Bronchial epithelial cell (primary cell): Measurements from ENCODE around the gene SYT7. TPM values are rescaled to one million over a fixed set of nuclear protein-coding genes. Genes with fewer than 3 reads are reported as not detected.
"Not testable (repeated sequence)": the region's sequence is repeated elsewhere in the genome, so short reads cannot be mapped to it uniquely, and the experiment has no call there.

ENCODE experiments used
- DNase-seq: peaks from one replicate; pipeline ENCODE4 v3.0.0-alpha.2; 2010; ENCODE audit warnings: low read depth
- FAIRE-seq: peaks from 2 replicates; lab custom pipeline; 2011; peaks lifted over from hg19 to GRCh38; lab: Jason Lieb, UNC
- H3K27me3 ChIP-seq: 2 replicates; pipeline ENCODE4 v1.5.1; 2011; ENCODE audit warnings: low read length; ENCODE audit not compliant: control insufficient read depth, insufficient read depth
- H3K36me3 ChIP-seq: 2 replicates; pipeline ENCODE4 v1.5.1; 2011; ENCODE audit warnings: low read length; ENCODE audit not compliant: control insufficient read depth, insufficient read depth
- H3K4me3 ChIP-seq: 2 replicates; pipeline ENCODE4 v1.5.1; 2011; ENCODE audit warnings: mild to moderate bottlenecking, low read depth, low read length, control low read depth
- total RNA-seq: library from RNA; depleted of rRNA; stranded (reverse); fragments of >200 nt; gene quantifications from 2 replicates; pipeline ENCODE4 v1.2.1, GENCODE V29; 2014
- TF ChIP-seq, protein P1 (sequence below): IDR thresholded peaks from 2 replicates; pipeline ENCODE4 v1.5.1; 2011; ENCODE audit warnings: mild to moderate bottlenecking, moderate library complexity, low read length, control low read depth, inconsistent platforms; ENCODE audit not compliant: insufficient read depth, severe bottlenecking

Gene SYT7
- total RNA-seq, 1 donor from 2014 or later, result 21.1 TPM

- no peak for DNase-seq
- Histone ChIP-seq H3K27me3 (peaks cover 3% of the 10 kb centered on the region), H3K4me3 (no peak overlapping the region), H3K36me3 (no peaks in the 10 kb centered on the region)
- FAIRE-seq, result no peak
- TF ChIP-seq, protein P1, sequence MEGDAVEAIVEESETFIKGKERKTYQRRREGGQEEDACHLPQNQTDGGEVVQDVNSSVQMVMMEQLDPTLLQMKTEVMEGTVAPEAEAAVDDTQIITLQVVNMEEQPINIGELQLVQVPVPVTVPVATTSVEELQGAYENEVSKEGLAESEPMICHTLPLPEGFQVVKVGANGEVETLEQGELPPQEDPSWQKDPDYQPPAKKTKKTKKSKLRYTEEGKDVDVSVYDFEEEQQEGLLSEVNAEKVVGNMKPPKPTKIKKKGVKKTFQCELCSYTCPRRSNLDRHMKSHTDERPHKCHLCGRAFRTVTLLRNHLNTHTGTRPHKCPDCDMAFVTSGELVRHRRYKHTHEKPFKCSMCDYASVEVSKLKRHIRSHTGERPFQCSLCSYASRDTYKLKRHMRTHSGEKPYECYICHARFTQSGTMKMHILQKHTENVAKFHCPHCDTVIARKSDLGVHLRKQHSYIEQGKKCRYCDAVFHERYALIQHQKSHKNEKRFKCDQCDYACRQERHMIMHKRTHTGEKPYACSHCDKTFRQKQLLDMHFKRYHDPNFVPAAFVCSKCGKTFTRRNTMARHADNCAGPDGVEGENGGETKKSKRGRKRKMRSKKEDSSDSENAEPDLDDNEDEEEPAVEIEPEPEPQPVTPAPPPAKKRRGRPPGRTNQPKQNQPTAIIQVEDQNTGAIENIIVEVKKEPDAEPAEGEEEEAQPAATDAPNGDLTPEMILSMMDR, result no peak
Measured at GRCh38 chr11:61485080-61485479, 95.8 kb downstream of the SYT7 start.

GRCh38 chr11:61484541-61484940 is 96.3 kb downstream of the SYT7 start:
- FAIRE-seq (no peak), DNase-seq (no peak)
- Histone ChIP-seq H3K27me3 (peaks cover 1% of the 10 kb centered on the region), H3K36me3 (no peaks in the 10 kb centered on the region), H3K4me3 (no peak overlapping the region)
- TF ChIP-seq, protein P1, result no peak

DNA sequence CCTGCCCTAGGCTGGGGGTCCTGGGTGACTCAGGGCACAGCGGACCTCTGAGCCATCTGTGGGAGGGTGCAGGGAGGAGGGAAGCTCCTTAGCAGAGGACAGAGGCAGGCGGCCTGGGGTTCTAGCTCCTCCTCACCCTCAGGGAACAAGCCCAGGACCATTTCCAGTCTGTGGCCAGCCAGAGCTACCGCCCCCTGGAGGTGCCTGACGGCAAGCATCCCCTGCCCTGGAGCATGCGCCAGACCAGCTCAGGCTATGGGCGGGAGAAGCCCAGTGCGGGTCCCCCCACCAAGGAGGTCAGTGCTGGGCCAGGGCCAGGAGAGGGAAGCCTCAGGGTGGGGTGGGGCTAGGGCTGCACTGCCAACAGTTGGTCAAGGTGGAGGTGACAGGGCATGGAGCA is 98.4 kb downstream of the SYT7 start:
- no peak overlapping the region for H3K4me3 ChIP-seq
- FAIRE-seq (no peak), DNase-seq (no peak)
- peaks cover 3% of the 10 kb centered on the region for H3K27me3 ChIP-seq
- no peaks in the 10 kb centered on the region for H3K36me3 ChIP-seq
- TF ChIP-seq, protein P1, result peak; percentile 79

GRCh38 chr11:61481806-61482205 is 99.1 kb downstream of the SYT7 start:
- DNase-seq (no peak), FAIRE-seq (no peak)
- H3K36me3 ChIP-seq, result no peaks in the 10 kb centered on the region
- TF ChIP-seq, protein P1, result no peak
- no peak overlapping the region for H3K4me3 ChIP-seq
- peaks cover 3% of the 10 kb centered on the region for H3K27me3 ChIP-seq

DNA sequence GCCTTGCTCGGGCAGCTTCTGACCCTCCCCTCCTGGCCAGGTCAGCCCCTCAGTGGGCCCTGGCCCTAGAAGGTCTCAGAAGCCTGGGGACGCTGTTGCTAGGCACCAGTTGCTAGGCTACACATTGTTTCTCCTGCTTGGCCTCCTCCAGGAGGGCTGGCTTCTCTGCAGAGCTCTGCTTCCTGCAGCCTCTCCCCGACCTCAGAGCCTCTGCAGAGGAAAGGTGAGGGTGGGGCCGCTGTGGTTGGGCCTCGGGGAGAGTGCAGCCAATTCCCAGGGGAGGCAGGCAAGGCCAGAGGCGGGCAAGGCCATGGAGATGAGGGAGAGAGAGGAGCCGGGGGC is 99.9 kb downstream of the SYT7 start:
- H3K36me3 ChIP-seq, result no peaks in the 10 kb centered on the region
- no peak overlapping the region for H3K4me3 ChIP-seq
- no peak for FAIRE-seq
- no peak for DNase-seq
- peaks cover 3% of the 10 kb centered on the region for H3K27me3 ChIP-seq
- TF ChIP-seq, protein P1, result no peak

DNA sequence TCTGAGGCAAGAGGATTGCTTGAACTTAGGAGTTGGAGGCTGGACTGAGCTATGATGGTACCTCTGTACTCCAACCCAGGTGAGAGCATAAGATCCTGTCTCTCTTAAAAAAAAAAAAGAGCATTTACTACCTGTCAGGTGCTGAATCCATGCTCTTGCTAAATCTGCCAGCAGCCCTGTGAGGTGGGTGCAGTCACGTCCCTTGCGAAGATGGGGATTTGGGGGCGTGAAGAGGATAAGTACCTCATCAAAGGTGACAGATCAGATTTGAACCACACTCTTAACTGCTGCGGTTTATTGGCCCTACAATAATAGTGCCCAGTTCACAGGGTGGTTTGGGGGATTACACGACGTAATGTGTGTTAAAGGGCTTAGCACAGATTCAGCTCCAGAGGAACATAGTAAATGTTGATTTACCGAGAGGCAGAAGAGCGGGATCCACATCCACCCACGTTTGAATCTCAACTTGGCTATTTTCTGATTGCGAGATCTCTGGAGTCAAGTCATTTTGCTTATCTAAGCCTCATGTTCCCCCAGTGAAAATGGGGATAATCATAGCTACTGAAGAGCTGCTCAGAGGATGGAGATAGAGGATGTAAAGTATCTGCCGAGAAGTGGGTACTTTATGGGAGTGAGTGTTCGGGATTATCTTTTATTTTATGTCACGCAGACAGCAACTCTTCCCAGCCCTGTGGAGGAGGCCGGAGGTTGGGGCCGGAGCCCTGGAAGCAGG is 100.4 kb downstream of the SYT7 start:
- Histone ChIP-seq H3K36me3 (no peaks in the 10 kb centered on the region), H3K27me3 (peaks cover 3% of the 10 kb centered on the region), H3K4me3 (no peak overlapping the region)
- no peak for DNase-seq
- TF ChIP-seq, protein P1, result no peak
- FAIRE-seq, result peak; percentile 85

GRCh38 chr11:61479360-61480058 is 101.4 kb downstream of the SYT7 start:
- peak; percentile 68 for FAIRE-seq

More at GRCh38 chr11:61479360-61480058, 101.4 kb downstream of the SYT7 start:
- H3K27me3 ChIP-seq, H3K36me3 ChIP-seq, DNase-seq, H3K4me3 ChIP-seq: not testable (repeated sequence)
